ENCODE data around the gene RPLP1.

Gene RPLP1

GRCh38 chr15:69468241-69469121 lies 15.9 kb downstream of the RPLP1 start:
- no peak overlapping the region for H3K4me3 ChIP-seq (ENCODE audit: low read depth, low read length)

GRCh38 chr15:69469467-69470201 lies 17.0 kb downstream of the RPLP1 start:
- H3K4me3 ChIP-seq (ENCODE audit: low read depth, low read length): no peak overlapping the region

DNA sequence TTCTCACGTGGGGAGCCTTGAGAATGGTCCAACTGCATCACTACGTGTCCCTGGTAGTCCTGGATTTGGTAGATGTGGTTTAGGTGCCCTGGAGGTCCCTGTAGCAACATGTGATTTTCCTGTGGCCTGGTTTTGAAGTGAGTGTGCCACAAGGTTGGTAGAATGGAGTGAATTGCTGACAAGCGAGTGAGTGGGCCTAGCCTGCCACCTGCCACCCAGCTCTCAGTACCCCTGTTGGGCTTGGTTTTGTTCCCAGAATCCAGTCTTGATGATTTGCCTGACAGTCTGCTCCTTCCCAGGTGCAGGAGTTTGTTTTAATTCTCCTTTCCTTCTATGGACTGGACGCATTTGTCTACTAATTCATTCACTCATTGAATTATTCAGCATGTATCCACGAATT lies 19.4 kb downstream of the RPLP1 start:
- H3K4me3 ChIP-seq (ENCODE audit: low read depth, low read length): no peak overlapping the region

DNA sequence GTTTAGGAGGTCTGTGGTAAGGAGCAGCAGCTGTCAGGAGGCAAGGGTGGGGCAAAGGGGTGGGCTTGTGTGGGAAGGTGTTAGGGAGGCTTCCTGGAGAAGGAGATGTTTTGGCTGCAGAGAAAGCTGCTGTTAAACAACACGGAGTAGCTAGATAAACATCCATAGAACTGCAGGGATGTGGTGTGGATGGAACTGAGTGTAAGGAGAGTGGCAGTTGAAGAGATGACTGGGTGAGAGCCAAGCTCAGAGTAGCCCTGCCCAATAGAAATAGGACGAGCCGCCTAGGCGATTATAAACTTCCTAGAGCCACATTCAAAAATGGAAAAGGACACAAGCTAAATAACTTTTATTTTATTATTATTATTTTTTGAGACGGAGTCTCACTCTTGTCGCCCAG lies 19.9 kb downstream of the RPLP1 start:
- no peak overlapping the region for H3K4me3 ChIP-seq (ENCODE audit: low read depth, low read length)

DNA sequence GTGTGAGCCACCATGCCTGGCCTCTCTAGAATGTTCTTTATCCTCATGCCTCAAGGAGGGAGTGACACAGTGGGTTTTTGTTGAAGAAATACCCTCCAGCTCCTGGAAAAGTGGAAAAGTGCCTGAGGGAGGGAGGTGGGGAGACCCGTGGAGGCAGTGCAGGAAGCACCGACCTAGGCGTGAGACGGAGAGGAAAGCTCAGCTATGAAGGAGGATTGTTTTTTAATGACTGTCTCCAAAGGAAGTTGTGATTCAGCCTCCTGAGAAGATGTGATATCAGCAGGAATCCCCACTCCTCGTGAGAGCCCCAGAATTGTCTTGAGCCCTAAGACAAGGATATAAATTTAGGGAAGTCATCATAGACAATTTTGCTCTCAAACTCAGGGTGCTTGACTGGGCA lies 21.7 kb downstream of the RPLP1 start:
- no peak overlapping the region for H3K4me3 ChIP-seq (ENCODE audit: low read depth, low read length)

- H3K4me3 ChIP-seq (ENCODE audit: low read depth, low read length): no peak overlapping the region
These were observed 22.3 kb downstream of the RPLP1 start for GRCh38 chr15:69474846-69475455.

GRCh38 chr15:69475769-69476358 lies 23.2 kb downstream of the RPLP1 start:
- H3K4me3 ChIP-seq (ENCODE audit: low read depth, low read length): no peak overlapping the region

DNA sequence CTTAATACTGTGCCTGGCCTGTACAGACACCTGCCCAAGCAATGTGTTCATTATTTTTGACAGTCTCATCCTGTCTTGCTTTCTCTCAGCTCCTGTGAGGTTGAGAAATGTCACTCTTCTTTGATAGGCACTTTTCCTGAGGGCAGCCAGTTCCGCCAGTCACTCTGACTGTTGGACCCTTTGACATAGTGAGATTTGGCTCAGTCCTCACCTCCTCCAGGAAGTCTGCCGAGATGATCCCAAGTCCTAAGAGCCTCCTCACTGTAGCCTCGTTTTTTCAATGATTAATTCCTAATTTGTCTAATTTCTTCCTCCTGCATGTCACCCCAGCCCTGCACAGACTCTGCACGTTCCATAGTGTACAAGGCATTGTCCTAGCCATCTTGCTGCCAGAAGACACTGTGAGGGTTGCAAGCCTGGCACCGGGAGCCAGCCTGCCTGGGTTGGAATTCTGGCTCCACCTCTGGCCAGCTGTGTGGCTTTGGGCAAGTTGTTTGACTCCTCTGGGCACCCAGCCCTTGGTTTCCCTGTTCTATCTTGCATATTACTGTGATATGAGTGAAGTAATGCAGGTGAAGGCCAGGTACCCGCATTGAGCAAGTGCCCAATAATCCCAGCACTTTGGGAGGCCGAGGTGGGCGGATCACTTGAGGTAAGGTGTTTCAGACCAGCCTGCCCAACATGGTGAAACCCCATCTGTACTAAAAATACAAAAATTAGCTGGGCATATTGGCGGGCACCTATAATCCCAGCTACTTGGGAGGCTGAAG lies 24.3 kb downstream of the RPLP1 start:
- H3K4me3 ChIP-seq (ENCODE audit: low read depth, low read length): no peak overlapping the region

DNA sequence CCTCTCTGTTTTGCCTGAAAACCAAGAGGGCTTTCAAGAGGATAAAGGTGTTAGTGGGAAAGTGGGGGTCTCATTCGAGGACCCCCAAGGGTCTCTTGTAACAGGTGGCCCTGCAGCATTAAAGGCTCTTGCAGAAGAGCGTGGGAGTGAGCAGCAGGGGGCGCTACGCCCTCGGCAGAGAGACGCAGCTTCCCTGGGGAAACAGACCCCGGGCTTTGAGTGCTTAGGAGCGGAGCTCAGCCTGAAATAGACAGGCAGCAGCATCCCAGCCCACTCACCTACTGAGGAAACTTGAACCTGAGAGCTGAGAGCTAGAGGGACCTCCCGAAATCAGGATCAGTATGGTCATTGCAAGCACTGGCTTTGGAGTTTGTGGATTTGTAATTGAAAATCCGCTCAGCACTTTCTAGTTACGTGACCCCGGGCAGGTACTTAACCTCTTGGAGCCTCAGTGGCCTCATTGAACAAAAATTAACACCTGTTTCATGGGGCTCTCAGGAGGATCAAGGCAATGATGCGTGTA lies 25.7 kb downstream of the RPLP1 start:
- H3K4me3 ChIP-seq (ENCODE audit: low read depth, low read length): no peak overlapping the region

DNA sequence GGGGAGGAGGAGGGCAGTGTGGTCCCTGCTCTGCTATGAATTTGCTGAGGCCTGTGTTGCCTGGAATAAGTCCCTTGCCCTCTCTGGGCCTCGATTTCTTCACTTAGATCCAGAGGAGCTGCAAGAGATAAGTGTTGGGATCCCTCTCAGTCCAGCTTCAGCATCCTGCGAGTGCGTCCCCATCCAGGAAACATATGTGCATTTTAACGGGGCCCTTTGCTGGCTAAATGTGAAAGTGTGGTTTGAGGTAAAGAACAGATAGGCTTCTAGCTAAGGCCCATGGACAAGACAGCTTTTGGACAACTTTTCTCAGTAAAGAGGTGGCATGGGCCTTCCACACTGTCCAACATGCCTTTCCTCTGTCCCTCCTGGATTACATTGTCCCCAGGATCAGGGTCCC lies 26.5 kb downstream of the RPLP1 start:
- no peak overlapping the region for H3K4me3 ChIP-seq (ENCODE audit: low read depth, low read length)

DNA sequence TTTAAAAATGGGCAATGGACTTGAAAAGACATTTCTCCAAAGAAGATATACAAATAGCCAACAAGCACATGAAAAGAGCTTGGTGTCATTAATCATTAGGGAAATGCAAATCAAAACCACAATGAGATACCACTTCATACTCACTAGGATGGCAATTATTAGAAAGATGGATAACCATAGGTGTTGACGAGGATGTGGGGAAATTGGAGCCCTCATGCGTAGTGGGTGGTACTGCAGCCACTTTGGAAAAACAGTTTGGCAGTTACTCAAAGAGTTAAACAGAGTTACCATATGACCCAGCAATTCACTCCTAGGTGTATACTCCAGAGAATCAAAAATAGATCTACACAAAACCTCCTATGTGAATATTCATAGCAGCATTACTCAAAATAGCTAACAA lies 27.4 kb downstream of the RPLP1 start:
- no peak overlapping the region for H3K4me3 ChIP-seq (ENCODE audit: low read depth, low read length)

DNA sequence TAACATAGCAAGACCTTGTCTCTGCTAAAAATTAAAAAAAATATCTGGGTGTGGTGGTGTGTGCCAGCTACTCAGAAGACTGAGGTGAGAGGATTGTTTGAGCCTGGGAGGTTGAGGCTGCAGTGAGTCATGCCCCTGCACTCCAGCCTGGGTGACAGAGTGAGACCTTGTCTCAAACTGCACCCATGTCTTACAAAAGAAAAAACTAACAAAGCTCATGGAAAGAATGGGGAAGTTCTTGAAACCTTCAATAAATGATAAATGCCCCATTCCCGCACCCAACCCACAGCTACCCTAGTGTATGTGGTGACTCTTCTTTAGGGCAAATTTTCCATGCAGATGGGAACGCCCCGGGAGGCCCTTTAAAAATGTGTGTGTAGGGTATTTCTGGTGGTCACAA lies 28.3 kb downstream of the RPLP1 start:
- no peak overlapping the region for H3K4me3 ChIP-seq (ENCODE audit: low read depth, low read length)

- no peak overlapping the region for H3K4me3 ChIP-seq (ENCODE audit: low read depth, low read length)
These were observed 30.2 kb downstream of the RPLP1 start for GRCh38 chr15:69482686-69483256.

DNA sequence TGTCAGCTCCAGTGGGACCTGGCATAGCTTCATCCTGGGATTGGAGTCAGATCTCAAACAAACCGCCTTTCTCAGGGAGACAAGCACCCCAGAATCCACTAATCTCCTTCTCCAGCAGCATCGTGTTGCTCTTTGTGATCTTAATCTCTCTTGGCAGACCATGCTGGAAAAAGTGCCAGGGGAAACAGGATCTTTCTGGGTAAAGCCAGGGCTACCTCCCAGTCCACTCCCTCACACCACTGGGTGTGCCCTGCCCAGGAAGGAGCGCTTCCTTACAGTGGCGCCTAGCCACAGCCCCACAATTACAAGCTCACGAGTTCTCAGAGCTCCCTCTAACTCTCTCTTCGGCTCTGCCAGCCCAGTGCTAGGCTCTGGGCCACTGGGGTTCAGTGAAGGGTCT lies 32.2 kb downstream of the RPLP1 start:
- no peak overlapping the region for H3K4me3 ChIP-seq (ENCODE audit: low read depth, low read length)

- H3K4me3 ChIP-seq (ENCODE audit: low read depth, low read length): no peak overlapping the region
These were observed 34.0 kb downstream of the RPLP1 start for GRCh38 chr15:69486481-69487110.

- H3K4me3 ChIP-seq (ENCODE audit: low read depth, low read length): no peak overlapping the region
These were observed 36.5 kb downstream of the RPLP1 start for GRCh38 chr15:69489073-69489571.

- H3K4me3 ChIP-seq (ENCODE audit: low read depth, low read length): no peak overlapping the region
These were observed 37.9 kb downstream of the RPLP1 start for GRCh38 chr15:69490356-69491037.

DNA sequence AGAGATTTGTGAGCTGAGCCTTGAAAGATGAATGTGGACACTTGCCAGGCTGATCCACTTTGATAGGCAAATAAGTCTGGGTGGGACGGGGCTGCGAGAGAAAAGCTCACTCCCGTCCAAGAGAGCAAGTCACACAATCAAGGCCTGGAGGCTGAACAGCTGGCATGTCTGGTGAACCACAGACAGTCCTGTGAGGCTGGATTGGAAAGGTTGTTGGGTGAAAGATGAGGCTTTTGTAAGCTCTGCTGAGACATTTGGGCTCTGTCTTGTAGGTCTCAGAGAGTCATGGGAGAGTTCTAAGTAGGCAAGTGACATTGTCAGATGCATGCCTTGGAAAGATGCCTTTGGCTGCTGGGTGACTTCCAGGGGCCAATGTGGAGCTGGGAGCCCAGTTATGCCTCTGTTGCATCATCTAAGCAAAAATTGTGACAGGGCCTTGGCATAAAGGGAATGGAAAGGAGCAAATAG lies 38.5 kb downstream of the RPLP1 start:
- H3K4me3 ChIP-seq (ENCODE audit: low read depth, low read length): no peak overlapping the region

DNA sequence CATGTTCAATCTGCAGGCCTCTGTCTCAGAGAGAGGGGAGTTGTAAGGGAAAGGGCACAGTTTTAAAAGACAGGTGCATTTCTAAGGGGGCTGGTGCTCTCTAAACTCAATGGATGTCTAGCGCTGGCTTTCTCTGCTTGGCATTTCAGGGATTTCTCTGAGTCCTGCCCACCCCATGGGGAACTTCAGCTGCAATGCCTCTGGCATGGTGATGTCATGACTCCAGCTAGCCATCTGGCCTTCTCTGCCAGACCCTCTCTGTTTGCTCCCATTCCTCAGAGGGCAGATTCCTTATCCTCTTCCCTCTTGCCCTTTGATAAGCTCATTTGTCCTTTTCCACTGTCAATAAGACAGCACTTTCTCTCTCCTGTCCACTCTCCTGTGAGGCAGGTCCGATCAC lies 40.8 kb downstream of the RPLP1 start:
- no peak overlapping the region for H3K4me3 ChIP-seq (ENCODE audit: low read depth, low read length)
